ENCODE data around the gene DNM3.

DNM3 gene

GRCh38 chr1:172449585-172450523 lies 608.6 kb downstream of the DNM3 start:
- ATAC-seq = peak; percentile 99
- TF ChIP-seq CSDC2 (CRISPR knock-in tag; IDR thresholded peaks at IDR 0.05) = no peak

DNA sequence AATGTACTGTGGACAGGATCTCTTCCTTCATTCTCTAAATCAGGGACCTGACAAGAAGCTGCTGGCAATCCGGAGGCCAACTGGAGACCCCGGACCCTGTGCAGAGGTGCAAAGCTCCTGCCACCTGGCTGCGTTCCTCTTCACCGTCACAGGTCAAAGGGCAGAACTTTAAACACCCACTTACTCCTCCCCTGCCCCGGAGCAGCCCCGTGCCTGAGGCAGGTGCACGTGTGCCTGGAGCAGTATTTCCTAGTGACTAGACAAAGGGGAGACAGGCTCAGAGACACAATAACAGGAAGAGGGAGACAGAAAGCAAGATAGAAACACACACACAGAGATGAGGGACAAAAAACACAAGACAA lies 609.2 kb downstream of the DNM3 start:
- TF ChIP-seq PATZ1 (CRISPR knock-in tag; IDR thresholded peaks at IDR 0.05; ENCODE audit: borderline replicate concordance) (no peak), TOX (CRISPR knock-in tag; IDR thresholded peaks at IDR 0.05; ENCODE audit: borderline replicate concordance) (no peak), ISL1 (CRISPR knock-in tag; IDR thresholded peaks at IDR 0.05) (no peak)
- ATAC-seq = no peak

GRCh38 chr1:172451002-172451443 lies 609.7 kb downstream of the DNM3 start:
- no peak for ATAC-seq
- TF ChIP-seq OSR1 (CRISPR knock-in tag; IDR thresholded peaks at IDR 0.05) (no peak), CSDC2 (CRISPR knock-in tag; IDR thresholded peaks at IDR 0.05) (no peak), RARB (CRISPR knock-in tag; IDR thresholded peaks at IDR 0.05) (no peak), ZNF70 (CRISPR knock-in tag; IDR thresholded peaks at IDR 0.05) (no peak), SNAI2 (CRISPR knock-in tag; IDR thresholded peaks at IDR 0.05) (no peak), ZFP30 (CRISPR knock-in tag; IDR thresholded peaks at IDR 0.05) (no peak), TOX (CRISPR knock-in tag; IDR thresholded peaks at IDR 0.05; ENCODE audit: borderline replicate concordance) (no peak), ZC3H10 (CRISPR knock-in tag; IDR thresholded peaks at IDR 0.05) (no peak), POU6F1 (CRISPR knock-in tag; IDR thresholded peaks at IDR 0.05; ENCODE audit: borderline replicate concordance, low read depth) (no peak)

GRCh38 chr1:172452536-172453152 lies 611.3 kb downstream of the DNM3 start:
- ATAC-seq = no peak
- TF ChIP-seq ISL1 (CRISPR knock-in tag; IDR thresholded peaks at IDR 0.05) (no peak), ARNTL (CRISPR knock-in tag; IDR thresholded peaks at IDR 0.05; ENCODE audit: borderline replicate concordance, low read depth) (no peak), ZFP30 (CRISPR knock-in tag; IDR thresholded peaks at IDR 0.05) (no peak), ZFP3 (CRISPR knock-in tag; IDR thresholded peaks at IDR 0.05) (no peak), ZNF565 (CRISPR knock-in tag; conservative IDR thresholded peaks at IDR 0.05; ENCODE audit: low read depth) (no peak), SNAI2 (CRISPR knock-in tag; IDR thresholded peaks at IDR 0.05) (no peak), BACH2 (CRISPR knock-in tag; IDR thresholded peaks at IDR 0.05; ENCODE audit: borderline replicate concordance) (no peak), PATZ1 (CRISPR knock-in tag; IDR thresholded peaks at IDR 0.05; ENCODE audit: borderline replicate concordance) (no peak), GLIS3 (CRISPR knock-in tag; IDR thresholded peaks at IDR 0.05) (no peak), CSDC2 (CRISPR knock-in tag; IDR thresholded peaks at IDR 0.05) (no peak), OSR1 (CRISPR knock-in tag; IDR thresholded peaks at IDR 0.05) (no peak), POU6F1 (CRISPR knock-in tag; IDR thresholded peaks at IDR 0.05; ENCODE audit: borderline replicate concordance, low read depth) (no peak), ESRRG (CRISPR knock-in tag; IDR thresholded peaks at IDR 0.05) (no peak), RARB (CRISPR knock-in tag; IDR thresholded peaks at IDR 0.05) (no peak), PPARA (CRISPR knock-in tag; IDR thresholded peaks at IDR 0.05; ENCODE audit: borderline replicate concordance) (no peak), ZC3H10 (CRISPR knock-in tag; IDR thresholded peaks at IDR 0.05) (no peak), TOX (CRISPR knock-in tag; IDR thresholded peaks at IDR 0.05; ENCODE audit: borderline replicate concordance) (no peak)
- TF ChIP-seq, protein P1, sequence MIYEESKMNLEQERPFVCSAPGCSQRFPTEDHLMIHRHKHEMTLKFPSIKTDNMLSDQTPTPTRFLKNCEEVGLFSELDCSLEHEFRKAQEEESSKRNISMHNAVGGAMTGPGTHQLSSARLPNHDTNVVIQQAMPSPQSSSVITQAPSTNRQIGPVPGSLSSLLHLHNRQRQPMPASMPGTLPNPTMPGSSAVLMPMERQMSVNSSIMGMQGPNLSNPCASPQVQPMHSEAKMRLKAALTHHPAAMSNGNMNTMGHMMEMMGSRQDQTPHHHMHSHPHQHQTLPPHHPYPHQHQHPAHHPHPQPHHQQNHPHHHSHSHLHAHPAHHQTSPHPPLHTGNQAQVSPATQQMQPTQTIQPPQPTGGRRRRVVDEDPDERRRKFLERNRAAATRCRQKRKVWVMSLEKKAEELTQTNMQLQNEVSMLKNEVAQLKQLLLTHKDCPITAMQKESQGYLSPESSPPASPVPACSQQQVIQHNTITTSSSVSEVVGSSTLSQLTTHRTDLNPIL (CRISPR knock-in tag; IDR thresholded peaks at IDR 0.05; ENCODE audit: low read depth) = no peak
- TF ChIP-seq, protein P2, sequence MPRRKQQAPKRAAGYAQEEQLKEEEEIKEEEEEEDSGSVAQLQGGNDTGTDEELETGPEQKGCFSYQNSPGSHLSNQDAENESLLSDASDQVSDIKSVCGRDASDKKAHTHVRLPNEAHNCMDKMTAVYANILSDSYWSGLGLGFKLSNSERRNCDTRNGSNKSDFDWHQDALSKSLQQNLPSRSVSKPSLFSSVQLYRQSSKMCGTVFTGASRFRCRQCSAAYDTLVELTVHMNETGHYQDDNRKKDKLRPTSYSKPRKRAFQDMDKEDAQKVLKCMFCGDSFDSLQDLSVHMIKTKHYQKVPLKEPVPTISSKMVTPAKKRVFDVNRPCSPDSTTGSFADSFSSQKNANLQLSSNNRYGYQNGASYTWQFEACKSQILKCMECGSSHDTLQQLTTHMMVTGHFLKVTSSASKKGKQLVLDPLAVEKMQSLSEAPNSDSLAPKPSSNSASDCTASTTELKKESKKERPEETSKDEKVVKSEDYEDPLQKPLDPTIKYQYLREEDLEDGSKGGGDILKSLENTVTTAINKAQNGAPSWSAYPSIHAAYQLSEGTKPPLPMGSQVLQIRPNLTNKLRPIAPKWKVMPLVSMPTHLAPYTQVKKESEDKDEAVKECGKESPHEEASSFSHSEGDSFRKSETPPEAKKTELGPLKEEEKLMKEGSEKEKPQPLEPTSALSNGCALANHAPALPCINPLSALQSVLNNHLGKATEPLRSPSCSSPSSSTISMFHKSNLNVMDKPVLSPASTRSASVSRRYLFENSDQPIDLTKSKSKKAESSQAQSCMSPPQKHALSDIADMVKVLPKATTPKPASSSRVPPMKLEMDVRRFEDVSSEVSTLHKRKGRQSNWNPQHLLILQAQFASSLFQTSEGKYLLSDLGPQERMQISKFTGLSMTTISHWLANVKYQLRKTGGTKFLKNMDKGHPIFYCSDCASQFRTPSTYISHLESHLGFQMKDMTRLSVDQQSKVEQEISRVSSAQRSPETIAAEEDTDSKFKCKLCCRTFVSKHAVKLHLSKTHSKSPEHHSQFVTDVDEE (CRISPR knock-in tag; IDR thresholded peaks at IDR 0.05) = no peak

Measured in SK-N-SH treated with all-trans-retinoic acid at 6 μM for 48 hours (cell line).